Stimulated activated naive CD8-positive, alpha-beta T cell treated with anti-CD3 and anti-CD28 coated beads, Interleukin-15, Interleukin-2, amounts not matched to agents 100 ng/mL and 50 ng/mL, for 24 hours (primary cell): ENCODE measurements around the gene INSL6.

Source experiments
- H3K27ac Mint-ChIP-seq: one replicate; pipeline ENCODE4 v1.8.0; 2021; ENCODE audit warnings: mild to moderate bottlenecking, mixed read lengths
- H3K27me3 Mint-ChIP-seq: one replicate; pipeline ENCODE4 v1.8.0; 2021; ENCODE audit warnings: mixed read lengths
- H3K36me3 Mint-ChIP-seq: one replicate; pipeline ENCODE4 v1.8.0; 2021; ENCODE audit warnings: low read depth, mixed read lengths
- H3K4me1 Mint-ChIP-seq: one replicate; pipeline ENCODE4 v1.8.0; 2021; ENCODE audit warnings: low read depth, mixed read lengths
- H3K4me3 Mint-ChIP-seq: one replicate; pipeline ENCODE4 v1.8.0; 2021; ENCODE audit warnings: mild to moderate bottlenecking, mixed read lengths
- H3K9me3 Mint-ChIP-seq: one replicate; pipeline ENCODE4 v1.8.0; 2021; ENCODE audit warnings: mixed read lengths

Gene INSL6

DNA sequence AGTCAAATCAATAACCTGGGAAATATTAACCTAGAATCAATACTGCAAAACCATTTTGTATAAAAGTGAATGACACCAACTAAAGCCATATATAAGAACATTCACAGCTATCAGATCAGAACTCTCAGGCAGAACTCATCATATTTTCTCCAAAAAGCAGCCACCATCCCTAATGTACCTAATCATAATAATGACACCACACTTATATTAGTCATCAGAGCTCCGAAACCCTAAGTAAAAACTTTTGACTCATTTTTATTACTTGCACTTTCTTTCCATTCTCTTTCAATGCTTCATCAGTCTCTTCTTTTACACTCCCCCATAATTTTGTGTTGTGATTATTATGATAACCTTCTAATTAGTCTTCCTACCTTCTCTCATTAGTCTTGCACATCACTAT is 45.3 kb downstream of the INSL6 start:
- Mint-ChIP-seq H3K4me1 (peaks cover 9% of the 10 kb centered on the region), H3K36me3 (peaks cover 48% of the 10 kb centered on the region), H3K4me3 (no peak overlapping the region), H3K9me3 (peaks cover 26% of the 10 kb centered on the region), H3K27me3 (no peaks in the 10 kb centered on the region), H3K27ac (no peak overlapping the region)

DNA sequence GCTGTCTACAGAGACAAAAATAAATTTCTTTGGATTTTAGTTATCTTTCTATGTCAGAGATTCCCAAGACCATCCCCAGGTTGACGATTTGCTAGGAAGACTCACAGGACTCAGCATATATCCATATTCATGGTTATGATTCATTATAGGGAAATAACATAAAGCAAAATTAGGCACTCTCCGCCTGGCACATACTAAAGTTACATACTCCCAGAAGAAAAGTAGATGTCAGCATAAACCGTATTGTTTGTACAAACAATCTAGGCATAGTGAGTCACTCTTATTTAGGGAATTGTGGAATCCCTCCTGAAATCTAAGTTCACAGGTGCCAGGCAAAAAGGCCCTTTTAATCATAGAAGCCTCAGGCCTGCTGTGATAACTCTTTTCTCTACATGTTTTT is 62.9 kb downstream of the INSL6 start:
- Mint-ChIP-seq H3K27ac (no peak overlapping the region), H3K4me3 (no peak overlapping the region), H3K27me3 (no peaks in the 10 kb centered on the region), H3K9me3 (no peaks in the 10 kb centered on the region), H3K4me1 (no peaks in the 10 kb centered on the region), H3K36me3 (peaks cover 61% of the 10 kb centered on the region)

DNA sequence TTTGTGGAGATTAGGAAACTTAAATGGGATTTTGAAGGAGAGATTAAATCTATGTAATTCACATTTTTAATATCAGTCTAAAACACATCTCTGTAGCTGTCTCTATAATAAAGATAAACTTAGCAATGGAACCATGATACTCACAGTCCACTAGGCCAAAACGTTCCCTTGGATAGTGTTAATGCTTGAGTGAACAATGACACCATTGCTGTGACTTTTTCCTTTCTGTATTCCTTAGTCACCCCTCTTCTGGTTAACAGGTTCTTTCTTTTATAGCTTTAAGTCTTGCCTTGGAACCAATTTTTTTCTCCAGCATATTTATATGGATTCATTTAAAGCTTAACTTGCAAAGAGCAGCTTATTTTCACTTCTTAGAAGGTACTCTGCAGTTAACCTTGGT is 63.3 kb downstream of the INSL6 start:
- H3K4me1 Mint-ChIP-seq = no peaks in the 10 kb centered on the region
- no peak overlapping the region for H3K27ac Mint-ChIP-seq
- no peaks in the 10 kb centered on the region for H3K9me3 Mint-ChIP-seq
- H3K36me3 Mint-ChIP-seq = peaks cover 59% of the 10 kb centered on the region
- H3K4me3 Mint-ChIP-seq = no peak overlapping the region
- H3K27me3 Mint-ChIP-seq = no peaks in the 10 kb centered on the region

DNA sequence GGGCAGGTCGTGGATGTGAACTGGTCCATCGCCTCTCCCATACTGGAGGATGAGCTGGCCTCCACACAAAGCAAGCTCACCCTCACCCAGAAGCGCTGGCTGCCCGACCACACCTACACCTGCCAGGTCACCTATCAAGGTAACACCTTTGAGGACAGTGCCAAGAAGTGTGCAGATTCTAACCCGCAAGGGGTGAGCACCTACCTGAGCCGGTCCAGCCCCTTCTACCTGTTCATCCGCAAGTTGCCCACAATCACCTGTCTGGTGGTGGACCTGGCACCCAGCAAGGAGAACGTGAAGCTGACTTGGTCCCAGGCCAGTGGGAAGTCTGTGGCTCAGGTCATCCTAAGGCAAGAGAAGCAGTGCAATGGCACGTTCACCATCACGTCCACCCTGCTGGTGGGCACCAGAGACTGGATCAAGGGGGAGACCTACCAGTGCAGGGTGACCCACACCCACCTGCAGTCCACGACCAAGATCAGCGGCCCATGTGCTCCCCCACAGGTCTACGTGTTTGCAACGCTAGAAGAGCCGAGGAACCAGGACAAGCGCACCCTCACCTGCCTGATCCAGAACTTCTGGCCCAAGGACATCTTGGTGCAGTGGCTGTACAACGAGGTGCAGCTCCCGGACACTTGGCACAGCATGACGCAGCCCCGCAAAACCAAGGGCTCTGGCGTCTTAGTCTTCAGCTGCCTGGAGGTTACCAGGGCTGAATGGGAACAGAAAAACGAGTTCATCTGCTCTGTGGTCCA is 71.3 kb downstream of the INSL6 start:
- H3K4me3 Mint-ChIP-seq = no peak overlapping the region
- no peaks in the 10 kb centered on the region for H3K9me3 Mint-ChIP-seq
- no peaks in the 10 kb centered on the region for H3K27me3 Mint-ChIP-seq
- H3K36me3 Mint-ChIP-seq = peaks cover 47% of the 10 kb centered on the region
- H3K4me1 Mint-ChIP-seq = no peaks in the 10 kb centered on the region
- H3K27ac Mint-ChIP-seq = no peak overlapping the region
